Measurements from ENCODE around the gene CACNB4.
"Not testable (repeated sequence)": the region's sequence is repeated elsewhere in the genome, so short reads cannot be mapped to it uniquely, and the experiment has no call there.

CACNB4 gene

GRCh38 chr2:151907286-151908203 is 191.3 kb downstream of the CACNB4 start:
- FAIRE-seq (no peak), DNase-seq (ENCODE audit: low spot score) (no peak)

DNA sequence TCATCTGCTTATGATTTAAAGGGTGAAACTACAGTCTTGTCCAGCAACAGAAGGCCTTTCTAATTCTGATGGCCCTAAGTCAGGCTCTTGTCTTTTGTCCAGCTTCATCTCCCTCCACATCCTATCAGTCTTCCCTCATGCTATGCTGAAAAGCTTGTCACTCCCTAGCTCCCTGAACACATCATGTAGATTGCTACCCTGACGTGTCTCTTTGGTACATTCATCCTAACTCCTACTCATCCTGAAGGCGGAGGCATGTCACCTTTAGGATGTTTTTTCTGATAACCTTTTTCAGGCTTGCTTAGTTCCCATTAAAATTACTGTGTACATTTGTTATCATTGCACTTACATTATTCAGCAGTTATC is 192.2 kb downstream of the CACNB4 start:
- no peak for FAIRE-seq

GRCh38 chr2:151905963-151906632 is 192.7 kb downstream of the CACNB4 start:
- DNase-seq (ENCODE audit: low spot score) (no peak), FAIRE-seq (no peak)

More for the DNA sequence above, 192.2 kb downstream of the CACNB4 start:
- no peak for DNase-seq (ENCODE audit: low spot score)

DNA sequence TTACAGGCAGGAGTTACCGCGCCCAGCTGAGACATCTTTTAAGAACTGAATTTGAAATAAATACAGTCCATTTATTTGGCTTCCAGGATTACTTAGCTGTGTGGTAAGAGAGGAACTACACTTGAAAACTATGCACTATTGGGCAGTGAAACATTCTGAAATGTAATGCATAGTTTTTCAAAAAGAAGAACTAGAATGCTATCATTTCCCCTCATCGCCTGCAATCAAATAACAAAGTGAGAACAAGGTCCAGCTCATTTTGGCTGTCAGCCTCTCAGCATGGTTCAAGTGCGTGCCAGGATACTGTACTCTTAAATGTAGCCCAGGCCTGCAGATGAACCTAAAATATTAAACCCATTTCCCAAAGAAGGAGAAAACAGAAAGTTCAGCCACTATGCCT is 194.0 kb downstream of the CACNB4 start:
- FAIRE-seq = no peak
- no peak for DNase-seq (ENCODE audit: low spot score)

- no peak for FAIRE-seq
- no peak for DNase-seq (ENCODE audit: low spot score)
Observed at GRCh38 chr2:151904021-151904420, 194.8 kb downstream of the CACNB4 start.

- DNase-seq (ENCODE audit: low spot score) (no peak), FAIRE-seq (no peak)
Observed at GRCh38 chr2:151902829-151903228, 196.0 kb downstream of the CACNB4 start.

- DNase-seq (ENCODE audit: low spot score) (no peak), FAIRE-seq (no peak)
Observed at GRCh38 chr2:151900331-151900730, 198.5 kb downstream of the CACNB4 start.

DNA sequence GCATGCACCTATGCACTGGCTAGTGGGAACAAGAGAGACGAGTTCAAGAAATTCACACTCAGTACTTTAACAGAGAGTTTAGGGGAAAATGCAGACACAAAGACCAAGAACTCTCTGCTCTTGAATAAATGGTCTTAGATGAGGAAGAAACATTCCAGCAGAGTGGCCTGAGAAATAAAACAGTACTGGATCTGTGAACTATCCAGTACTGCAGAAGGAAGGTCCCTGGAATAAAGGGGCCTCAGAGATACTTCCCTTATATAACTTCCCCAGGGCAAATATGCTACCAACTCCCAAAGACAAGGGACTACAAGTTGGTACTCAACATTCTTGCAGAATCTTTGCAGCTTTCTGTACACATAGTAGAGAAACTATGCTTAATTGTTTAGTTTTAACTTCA is 199.7 kb downstream of the CACNB4 start:
- no peak for DNase-seq (ENCODE audit: low spot score)
- FAIRE-seq = no peak

DNA sequence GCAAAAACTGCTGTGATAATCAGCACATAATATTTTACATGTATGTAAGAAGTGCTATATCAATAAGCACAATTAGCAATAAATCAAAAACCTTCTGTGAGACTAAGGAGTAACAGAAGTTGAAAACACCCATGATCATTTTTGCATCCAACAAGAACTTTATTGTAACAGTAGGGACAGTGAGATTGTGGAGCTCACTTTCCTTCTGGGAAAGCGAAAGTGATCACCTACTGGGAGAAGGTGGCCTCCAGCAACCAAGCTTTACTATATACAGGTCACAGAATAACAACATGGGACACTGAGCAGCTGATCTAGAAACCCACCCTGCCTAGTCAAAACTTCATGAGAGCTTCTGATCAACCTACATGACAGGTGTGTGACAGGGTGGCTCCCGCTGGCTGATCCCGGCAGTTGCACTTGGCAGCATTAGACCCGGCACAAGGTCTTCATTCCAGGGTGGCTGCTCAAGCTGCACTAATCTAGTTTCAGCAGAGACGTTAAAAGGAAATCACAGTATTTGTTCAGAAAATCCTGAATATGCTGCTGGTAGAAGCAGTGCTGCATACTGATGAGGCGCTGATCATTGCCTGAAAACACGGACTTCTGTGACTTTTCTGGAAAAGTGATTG is 207.2 kb downstream of the CACNB4 start:
- DNase-seq (ENCODE audit: low spot score) = no peak

DNA sequence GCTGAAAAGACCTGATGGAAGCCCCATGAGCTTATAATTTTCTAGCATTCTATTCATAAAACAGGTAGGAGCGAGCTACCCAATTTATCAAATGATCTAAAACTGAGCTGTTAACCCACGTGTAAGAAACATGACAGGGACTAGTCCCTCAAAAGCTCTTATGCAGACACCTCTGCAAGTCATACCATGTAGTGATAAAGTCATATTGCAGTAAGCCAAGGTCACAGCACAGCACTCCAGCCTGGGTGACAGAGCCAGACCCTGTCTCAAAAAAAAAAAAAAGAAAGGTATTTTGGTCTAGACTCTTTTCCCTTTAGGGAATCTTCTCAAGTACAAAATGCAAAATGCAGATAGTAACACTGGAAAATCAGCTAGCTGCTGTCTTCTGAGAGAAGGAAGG is 211.7 kb downstream of the CACNB4 start:
- DNase-seq (ENCODE audit: low spot score) = no peak
- FAIRE-seq = no peak

More for the DNA sequence above, 207.2 kb downstream of the CACNB4 start:
- no peak for FAIRE-seq

- FAIRE-seq (no peak), DNase-seq (ENCODE audit: low spot score) (no peak)
Observed at GRCh38 chr2:151886241-151886640, 212.6 kb downstream of the CACNB4 start.

DNA sequence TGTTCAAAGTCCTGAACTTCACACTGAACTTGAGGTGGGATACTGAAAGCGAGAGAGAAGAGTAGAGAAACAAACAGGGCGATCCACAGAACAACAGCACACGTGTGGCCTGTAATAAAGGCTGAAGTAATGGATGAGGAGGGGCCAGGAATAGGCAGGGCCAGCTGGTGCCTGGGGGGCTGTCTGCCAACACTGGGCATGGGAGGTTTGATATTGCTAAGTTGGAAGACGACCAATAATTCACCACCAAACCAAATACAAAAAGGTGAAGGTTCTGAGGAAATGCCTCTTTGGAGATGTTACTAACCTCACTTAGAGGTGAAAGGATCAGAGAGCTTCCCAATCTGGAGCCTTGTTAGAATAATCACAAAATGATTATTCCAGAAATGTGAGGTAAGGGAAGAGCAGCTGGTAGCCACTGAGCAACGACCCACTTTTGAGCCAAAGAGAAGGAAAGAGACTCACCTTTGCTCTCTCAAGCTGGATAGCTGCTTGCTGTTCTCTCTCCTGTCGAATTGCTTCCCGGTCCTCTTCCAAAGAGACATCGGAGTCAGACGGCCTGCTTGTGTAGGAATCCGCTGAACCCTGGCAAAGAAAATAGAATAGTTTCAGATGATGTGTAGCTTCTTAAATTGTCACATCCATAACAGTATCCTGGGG is 215.9 kb downstream of the CACNB4 start:
- FAIRE-seq (no peak), DNase-seq (ENCODE audit: low spot score) (no peak)

- DNase-seq (ENCODE audit: low spot score) (no peak), FAIRE-seq (no peak)
Observed at GRCh38 chr2:151881342-151881741, 217.5 kb downstream of the CACNB4 start.

DNA sequence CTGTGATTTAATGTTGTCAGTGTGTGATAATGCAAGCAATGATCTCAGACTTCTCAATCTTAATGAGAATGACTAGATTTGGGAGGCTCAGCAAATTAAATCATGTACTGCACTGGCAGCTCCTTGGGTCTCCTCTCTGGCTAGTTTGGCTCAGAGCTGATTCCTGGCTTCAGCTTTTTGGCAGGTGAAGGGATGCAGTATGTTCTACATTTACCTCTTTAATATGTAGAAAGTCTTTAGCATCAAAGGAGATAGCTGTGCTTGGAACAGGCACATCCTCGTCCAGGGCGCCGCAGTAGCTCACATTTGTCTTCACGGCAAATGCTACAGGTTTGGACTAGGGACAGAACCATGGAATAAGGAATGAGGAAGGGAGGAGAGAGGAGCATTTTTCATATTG is 218.3 kb downstream of the CACNB4 start:
- no peak for DNase-seq (ENCODE audit: low spot score)
- FAIRE-seq = no peak

GRCh38 chr2:151878655-151879563 is 219.9 kb downstream of the CACNB4 start:
- DNase-seq (ENCODE audit: low spot score) = no peak
- FAIRE-seq = no peak

GRCh38 chr2:151878204-151878603 is 220.6 kb downstream of the CACNB4 start:
- FAIRE-seq (no peak), DNase-seq (ENCODE audit: low spot score) (no peak)

GRCh38 chr2:151875631-151876030 is 223.2 kb downstream of the CACNB4 start:
- DNase-seq (ENCODE audit: low spot score); FAIRE-seq: not testable (repeated sequence)

GRCh38 chr2:151872463-151872862 is 226.4 kb downstream of the CACNB4 start:
- DNase-seq (ENCODE audit: low spot score) = no peak
- no peak for FAIRE-seq

GRCh38 chr2:151869291-151869690 is 229.6 kb downstream of the CACNB4 start:
- DNase-seq (ENCODE audit: low spot score) (no peak), FAIRE-seq (no peak)

DNA sequence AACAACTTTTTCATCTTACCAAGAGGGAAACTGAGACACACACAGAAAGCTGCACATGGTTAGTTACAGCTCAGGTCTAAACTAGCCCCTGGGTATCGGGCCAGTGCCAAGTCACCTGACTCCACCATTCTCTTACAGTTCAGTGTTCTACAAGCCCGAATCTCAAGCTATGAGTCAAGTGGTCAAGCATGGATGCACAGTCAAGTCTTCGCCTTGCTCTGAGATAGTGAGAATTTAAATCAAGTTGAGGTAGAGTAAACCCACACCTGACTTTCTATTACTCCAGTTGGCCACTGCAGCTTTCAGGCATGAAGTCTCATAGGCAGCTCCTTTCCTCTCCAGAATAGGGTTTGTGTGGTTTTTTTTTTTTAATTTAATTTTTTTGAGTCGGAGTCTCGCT is 236.1 kb downstream of the CACNB4 start:
- FAIRE-seq = peak; percentile 30

DNA sequence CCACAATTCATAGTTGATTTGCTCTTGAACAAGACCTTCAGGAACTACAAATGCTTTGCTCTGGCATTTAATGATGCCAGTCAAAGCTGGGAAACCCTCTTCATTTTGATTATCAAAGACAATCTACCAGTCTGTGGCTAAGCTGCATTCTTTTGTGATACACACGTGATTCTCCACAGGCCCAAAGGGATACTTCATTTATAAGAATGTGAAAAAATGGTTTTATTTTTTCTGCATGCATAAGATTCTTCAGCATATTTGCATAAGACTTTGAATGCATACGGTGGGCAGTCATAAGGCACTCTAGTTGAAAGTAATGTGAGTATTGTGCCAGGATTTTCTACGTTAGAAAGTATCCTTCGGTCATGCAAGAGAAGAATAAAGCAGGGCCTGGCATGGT is 237.7 kb downstream of the CACNB4 start:
- FAIRE-seq = no peak
- DNase-seq (ENCODE audit: low spot score) = no peak

More for the DNA sequence above, 236.1 kb downstream of the CACNB4 start:
- DNase-seq (ENCODE audit: low spot score) = peak; percentile 33

All from RCC 7860 (cell line).